ENCODE measurements around the gene NFKBIB.

DNA sequence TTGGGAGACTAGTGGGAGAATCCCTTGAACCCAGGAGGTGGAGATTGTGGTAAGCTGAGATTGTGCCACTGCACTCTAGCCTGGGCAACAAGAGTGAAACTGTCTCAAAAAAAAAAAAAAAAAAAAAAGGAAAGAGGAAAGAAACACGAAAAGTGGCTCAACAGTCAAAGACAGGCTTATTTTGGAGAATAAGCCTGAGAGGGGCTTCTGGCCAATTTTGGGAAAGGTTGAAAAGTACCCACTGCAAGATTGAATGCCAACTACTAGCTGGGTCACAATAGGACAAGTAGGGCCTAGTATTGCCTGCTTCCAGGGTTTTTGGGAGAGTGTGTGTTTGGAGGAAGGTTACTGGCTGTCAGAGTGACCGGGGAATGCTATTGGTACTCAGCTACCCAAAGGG, 58.5 kb downstream of the NFKBIB start:
- TF ChIP-seq POLR2AphosphoS5 (IDR thresholded peaks at IDR 0.05; ENCODE audit: low read depth, low read length), result no peak
- TF ChIP-seq, protein P1, sequence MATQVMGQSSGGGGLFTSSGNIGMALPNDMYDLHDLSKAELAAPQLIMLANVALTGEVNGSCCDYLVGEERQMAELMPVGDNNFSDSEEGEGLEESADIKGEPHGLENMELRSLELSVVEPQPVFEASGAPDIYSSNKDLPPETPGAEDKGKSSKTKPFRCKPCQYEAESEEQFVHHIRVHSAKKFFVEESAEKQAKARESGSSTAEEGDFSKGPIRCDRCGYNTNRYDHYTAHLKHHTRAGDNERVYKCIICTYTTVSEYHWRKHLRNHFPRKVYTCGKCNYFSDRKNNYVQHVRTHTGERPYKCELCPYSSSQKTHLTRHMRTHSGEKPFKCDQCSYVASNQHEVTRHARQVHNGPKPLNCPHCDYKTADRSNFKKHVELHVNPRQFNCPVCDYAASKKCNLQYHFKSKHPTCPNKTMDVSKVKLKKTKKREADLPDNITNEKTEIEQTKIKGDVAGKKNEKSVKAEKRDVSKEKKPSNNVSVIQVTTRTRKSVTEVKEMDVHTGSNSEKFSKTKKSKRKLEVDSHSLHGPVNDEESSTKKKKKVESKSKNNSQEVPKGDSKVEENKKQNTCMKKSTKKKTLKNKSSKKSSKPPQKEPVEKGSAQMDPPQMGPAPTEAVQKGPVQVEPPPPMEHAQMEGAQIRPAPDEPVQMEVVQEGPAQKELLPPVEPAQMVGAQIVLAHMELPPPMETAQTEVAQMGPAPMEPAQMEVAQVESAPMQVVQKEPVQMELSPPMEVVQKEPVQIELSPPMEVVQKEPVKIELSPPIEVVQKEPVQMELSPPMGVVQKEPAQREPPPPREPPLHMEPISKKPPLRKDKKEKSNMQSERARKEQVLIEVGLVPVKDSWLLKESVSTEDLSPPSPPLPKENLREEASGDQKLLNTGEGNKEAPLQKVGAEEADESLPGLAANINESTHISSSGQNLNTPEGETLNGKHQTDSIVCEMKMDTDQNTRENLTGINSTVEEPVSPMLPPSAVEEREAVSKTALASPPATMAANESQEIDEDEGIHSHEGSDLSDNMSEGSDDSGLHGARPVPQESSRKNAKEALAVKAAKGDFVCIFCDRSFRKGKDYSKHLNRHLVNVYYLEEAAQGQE (IDR thresholded peaks at IDR 0.05; ENCODE audit: insufficient read depth in 1 of 2, low read depth in 2 of 2, low read length in 2 of 2), result no peak
